WERI-Rb-1 (cell line): ENCODE measurements around the gene PIEZO1.

Experiments used
- DNase-seq: peaks from one replicate; pipeline ENCODE4 v3.0.0-alpha.2; 2020
- H3K27ac ChIP-seq: fragments of 250-450 bp; sonication (Bioruptor Pico); 2 replicates; pipeline ENCODE4 v1.5.1; 2020; ENCODE audit warnings: mild to moderate bottlenecking, moderate library complexity
- H3K27me3 ChIP-seq: fragments of 250-450 bp; sonication (Bioruptor Pico); 2 replicates; pipeline ENCODE4 v1.5.1; 2021; ENCODE audit warnings: mild to moderate bottlenecking, low read depth, moderate library complexity; ENCODE audit not compliant: insufficient read depth, severe bottlenecking
- H3K36me3 ChIP-seq: fragments of 250-450 bp; sonication (Bioruptor Pico); 2 replicates; pipeline ENCODE4 v1.5.1; 2020; ENCODE audit warnings: mild to moderate bottlenecking, moderate library complexity
- H3K4me3 ChIP-seq: 2 replicates; pipeline ENCODE4 v1.5.1; 2011; ENCODE audit warnings: low read depth, mild to moderate bottlenecking, control low read depth, low read length
- H3K9me3 ChIP-seq: fragments of 250-450 bp; sonication (Bioruptor Pico); 2 replicates; pipeline ENCODE4 v1.5.1; 2021; ENCODE audit warnings: mild to moderate bottlenecking, moderate library complexity; ENCODE audit not compliant: severe bottlenecking
- CTCF ChIP-seq: IDR thresholded peaks from 2 replicates; pipeline ENCODE4 v1.5.1; 2011; ENCODE audit warnings: low read depth, mild to moderate bottlenecking, control low read depth, inconsistent platforms, low read length

Gene PIEZO1

DNA sequence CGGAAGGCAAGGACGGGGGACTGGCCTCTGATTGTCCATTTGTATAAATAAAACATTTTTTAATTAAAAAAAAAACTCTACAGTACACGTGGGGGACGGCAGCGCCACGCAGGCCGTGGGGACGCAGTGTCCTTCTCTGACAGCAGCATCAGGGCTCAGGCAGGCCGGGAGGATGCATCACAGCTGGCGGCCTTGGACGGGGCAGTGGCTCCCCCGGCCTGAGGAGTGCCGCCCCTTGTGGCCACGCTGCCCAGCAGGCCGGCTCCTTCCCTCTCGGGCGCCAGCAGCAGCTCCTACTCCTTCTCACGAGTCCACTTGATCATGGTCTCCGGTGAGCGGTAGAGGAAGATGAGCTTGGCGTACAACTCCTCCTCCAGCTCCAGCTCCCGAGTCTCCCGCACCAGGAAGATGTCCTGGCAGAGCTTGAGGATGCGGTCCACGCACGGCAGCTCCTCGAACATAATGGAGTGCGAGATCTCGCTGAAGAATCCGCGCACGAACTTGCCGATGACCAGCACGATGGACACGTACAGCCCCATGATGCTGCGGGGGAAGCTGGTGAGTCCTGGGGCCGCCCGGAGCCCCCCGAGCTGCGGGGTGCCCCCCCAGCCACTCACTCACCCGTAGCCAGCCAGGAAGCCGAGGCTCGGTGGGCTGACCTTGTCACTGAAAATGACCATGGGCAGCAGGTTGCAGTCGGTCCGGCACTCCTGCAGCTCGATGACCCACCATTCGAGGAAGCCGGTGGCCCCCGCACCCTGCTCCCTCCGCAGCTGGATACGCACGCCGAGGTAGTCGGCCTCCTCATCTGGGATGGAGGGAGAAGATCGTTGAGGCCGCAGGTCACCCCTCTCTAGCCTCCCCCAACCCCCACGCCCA, 69.5 kb downstream of the PIEZO1 start:
- Histone ChIP-seq H3K36me3 (no peaks in the 10 kb centered on the region; the same call in 1 of the 2 replicates), H3K27ac (no peak overlapping the region), H3K4me3 (no peak overlapping the region), H3K9me3 (no peaks in the 10 kb centered on the region), H3K27me3 (no peaks in the 10 kb centered on the region)
- no peak for TF ChIP-seq CTCF
- DNase-seq: no peak

DNA sequence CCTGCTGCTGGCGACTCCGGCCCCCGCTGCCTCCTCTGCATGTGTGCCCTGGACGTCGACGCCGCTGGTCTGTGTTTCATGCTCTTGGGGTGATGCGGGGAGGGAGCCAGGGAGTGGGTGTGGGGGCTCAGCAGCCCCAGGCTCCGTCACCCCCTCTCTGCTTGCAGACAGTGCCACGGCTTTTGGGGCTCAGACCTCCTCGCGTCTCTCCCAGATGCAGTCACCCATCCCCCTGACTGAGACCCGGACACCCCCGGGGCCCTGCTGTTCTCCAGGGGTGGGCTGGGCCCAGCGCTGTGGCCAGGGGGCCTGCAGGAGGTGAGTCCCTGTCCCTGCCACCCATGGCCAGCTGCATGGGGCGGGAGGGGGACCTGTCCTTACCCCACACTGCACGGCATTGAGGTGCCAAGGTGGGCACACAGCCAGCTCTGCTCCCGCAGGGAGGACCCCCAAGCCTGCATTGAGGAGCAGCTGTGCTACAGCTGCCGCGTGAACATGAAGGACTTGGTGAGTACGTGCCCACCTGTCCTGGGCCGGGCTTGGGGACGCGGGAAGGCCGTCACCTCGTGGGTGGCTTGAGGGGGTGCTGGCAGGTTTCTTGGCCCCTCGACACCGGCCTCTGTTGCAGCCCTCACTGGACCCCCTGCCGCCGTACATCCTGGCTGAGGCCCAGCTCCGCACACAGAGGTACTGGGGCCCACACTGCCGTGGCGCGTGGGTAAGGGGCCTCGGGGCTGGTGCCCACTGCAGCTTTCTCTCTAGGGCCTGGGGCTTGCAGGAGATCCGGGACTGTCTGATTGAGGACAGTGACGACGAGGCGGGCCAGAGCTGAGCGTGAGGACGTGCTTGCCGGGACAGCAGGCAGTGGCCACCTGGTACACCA, 70.4 kb downstream of the PIEZO1 start:
- Histone ChIP-seq H3K27me3 (no peaks in the 10 kb centered on the region), H3K36me3 (no peaks in the 10 kb centered on the region; the same call in 1 of the 2 replicates), H3K27ac (no peak overlapping the region), H3K9me3 (no peaks in the 10 kb centered on the region), H3K4me3 (no peak overlapping the region)
- TF ChIP-seq CTCF: no peak
- DNase-seq: no peak

DNA sequence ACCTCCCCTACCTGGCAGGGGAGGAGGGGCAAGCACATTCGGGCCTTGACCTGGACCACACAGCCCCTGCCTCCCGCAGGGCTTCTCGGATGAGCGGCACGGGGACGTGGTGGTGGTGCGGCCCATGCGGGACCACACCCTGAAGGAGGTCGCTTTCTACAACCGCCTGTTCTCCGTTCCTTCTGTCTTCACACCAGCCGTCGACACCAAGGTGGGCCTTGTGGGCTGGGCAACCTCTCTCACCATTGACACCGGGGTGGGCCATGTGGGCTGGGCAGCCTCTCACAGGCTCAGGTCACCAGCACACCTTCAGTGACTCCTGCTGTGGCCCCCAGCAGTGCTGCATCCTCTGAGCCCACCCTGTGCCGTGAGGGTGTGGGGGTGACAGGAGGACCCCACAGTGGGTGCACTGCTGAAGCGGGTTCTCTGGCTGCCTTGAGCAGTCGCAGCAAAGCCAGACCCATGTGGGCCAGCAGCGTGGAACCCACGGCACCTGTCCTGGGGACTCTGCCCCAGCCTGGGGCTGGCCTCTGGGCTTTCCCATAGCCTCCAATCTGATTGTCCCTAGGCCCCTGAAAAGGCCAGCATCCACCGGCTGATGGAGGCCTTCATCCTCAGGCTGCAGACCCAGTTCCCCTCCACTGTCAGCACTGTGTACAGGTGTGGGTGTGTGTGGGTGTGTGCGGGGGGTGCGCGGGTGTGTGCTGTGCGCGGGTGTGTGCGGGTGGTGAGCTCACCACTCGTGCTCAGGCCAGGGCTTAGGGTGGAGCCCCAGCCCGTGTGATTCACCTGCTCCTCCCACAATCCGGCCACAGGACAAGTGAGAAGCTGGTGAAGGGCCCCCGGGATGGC, 71.2 kb downstream of the PIEZO1 start:
- TF ChIP-seq CTCF: no peak
- no peak overlapping the region for H3K4me3 ChIP-seq
- H3K27ac ChIP-seq: no peak overlapping the region
- no peaks in the 10 kb centered on the region for H3K9me3 ChIP-seq
- H3K36me3 ChIP-seq: no peaks in the 10 kb centered on the region; the same call in 1 of the 2 replicates
- DNase-seq: no peak
- H3K27me3 ChIP-seq: no peaks in the 10 kb centered on the region

DNA sequence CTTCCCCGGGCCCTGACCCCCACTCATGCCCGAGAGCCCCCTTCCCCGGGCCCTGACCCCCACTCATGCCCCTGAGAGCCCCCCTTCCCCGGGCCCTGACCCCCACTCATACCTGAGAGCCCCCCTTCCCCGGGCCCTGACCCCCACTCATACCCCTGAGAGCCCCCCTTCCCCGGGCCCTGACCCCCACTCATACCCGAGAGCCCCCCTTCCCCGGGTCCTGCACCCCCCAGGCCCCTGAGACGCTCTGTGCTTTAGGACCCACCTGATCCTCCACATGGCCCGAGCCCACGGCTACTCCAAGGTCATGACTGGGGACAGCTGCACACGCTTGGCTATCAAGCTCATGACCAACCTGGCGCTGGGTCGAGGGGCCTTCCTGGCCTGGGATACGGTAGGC, 72.0 kb downstream of the PIEZO1 start:
- H3K4me3 ChIP-seq: no peak overlapping the region
- no peaks in the 10 kb centered on the region for H3K9me3 ChIP-seq
- no peak for DNase-seq
- no peaks in the 10 kb centered on the region for H3K27me3 ChIP-seq
- TF ChIP-seq CTCF: no peak
- H3K27ac ChIP-seq: no peak overlapping the region
- H3K36me3 ChIP-seq: no peaks in the 10 kb centered on the region; the same call in 1 of the 2 replicates

DNA sequence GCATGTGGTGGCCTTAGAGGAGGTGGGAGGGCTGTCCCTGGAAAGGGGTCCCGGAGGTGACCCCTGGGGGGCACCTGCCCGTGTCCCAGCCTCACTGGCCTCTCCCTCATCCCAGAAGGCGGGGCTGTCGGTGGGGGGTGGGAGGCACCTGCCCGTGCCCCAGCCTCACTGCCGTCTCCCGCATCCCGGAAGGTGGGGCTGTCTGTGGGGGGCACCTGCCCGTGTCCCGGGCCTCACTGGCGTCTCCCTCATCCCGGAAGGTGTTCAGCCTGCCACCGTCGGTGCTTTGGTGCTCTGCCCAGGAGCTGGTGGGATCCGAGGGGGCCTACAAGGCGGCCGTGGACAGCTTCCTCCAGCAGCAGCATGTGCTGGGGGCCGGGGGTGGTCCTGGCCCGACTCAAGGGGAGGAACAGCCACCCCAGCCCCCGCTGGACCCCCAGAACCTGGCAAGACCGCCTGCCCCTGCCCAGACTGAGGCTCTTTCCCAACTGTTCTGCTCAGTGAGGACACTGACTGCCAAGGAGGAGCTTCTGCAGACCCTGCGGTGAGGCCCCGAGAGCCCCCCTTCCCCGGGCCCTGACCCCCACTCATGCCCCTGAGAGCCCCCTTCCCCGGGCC, 72.5 kb downstream of the PIEZO1 start:
- no peak for DNase-seq
- Histone ChIP-seq H3K9me3 (no peaks in the 10 kb centered on the region), H3K27ac (no peak overlapping the region), H3K4me3 (no peak overlapping the region), H3K36me3 (no peaks in the 10 kb centered on the region; the same call in 1 of the 2 replicates), H3K27me3 (no peaks in the 10 kb centered on the region)
- TF ChIP-seq CTCF: no peak
